Fibroblast of lung (primary cell): Measurements from ENCODE around the gene CAPN10.
"Not testable (repeated sequence)": the region's sequence is repeated elsewhere in the genome, so short reads cannot be mapped to it uniquely, and the experiment has no call there.

Experiments
- CTCF ChIP-seq, 2 donors: IDR thresholded peaks in 1 of 2; conservative IDR thresholded peaks in 1 of 2; 1 replicate in 1 of 2; 2 replicates in 1 of 2; pipeline ENCODE4 v1.5.1; 2011 to 2012; ENCODE audit warnings: low read length in 2 of 2, control low read depth in 1 of 2, inconsistent platforms in 1 of 2, low read depth in 1 of 2, mild to moderate bottlenecking in 1 of 2
- EZH2 ChIP-seq: IDR thresholded peaks from 2 replicates; pipeline ENCODE4 v1.5.1; 2012; ENCODE audit warnings: low read length, control low read depth, mild to moderate bottlenecking; ENCODE audit errors: missing control alignments

GRCh38 chr2:240539101-240539500 lies 47.4 kb upstream of the CAPN10 start:
- not testable (repeated sequence) for TF ChIP-seq CTCF (conservative IDR thresholded peaks at IDR 0.05 in 1 of 2, IDR thresholded peaks at IDR 0.05 in 1 of 2; ENCODE audit: low read depth in 1 of 2, low read length in 2 of 2); EZH2
